ENCODE measurements around the gene PRMT1.

The PRMT1 gene

DNA sequence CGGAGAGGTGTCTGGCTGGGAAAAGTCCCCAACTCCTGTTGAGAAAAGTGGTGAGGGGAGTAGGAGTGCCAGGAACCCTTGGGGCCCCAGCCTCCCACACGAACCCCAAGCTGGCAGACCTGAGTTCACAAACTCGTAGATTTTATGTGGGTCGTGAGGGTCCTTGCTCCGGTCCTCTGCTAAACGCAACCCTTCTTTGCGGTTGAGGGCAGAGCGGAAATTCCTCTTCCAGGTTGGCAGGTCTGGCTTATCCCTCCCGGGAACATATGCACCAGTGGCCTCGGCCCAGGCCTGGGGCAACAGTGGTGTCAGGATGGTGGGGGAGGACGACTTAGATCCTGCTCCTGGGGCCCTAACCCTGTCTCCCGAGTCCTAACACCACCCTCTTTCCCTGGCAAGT, 13.8 kb upstream of the PRMT1 start:
- DNase-seq (ENCODE audit: low read depth), result no peak
- no peak overlapping the region for H3K9ac ChIP-seq (ENCODE audit: low read length)
- peaks cover 17% of the 10 kb centered on the region for H3K4me1 ChIP-seq (ENCODE audit: control insufficient read depth, insufficient read depth, low read length)
- H3K36me3 ChIP-seq (ENCODE audit: control insufficient read depth, insufficient read depth, low read length, severe bottlenecking), result peaks cover 42% of the 10 kb centered on the region
- no peaks in the 10 kb centered on the region for H3K9me3 ChIP-seq (ENCODE audit: control insufficient read depth, low read length)
- no peak overlapping the region for H3K4me3 ChIP-seq (ENCODE audit: low read length)
- H3K27me3 ChIP-seq (replicated peaks; ENCODE audit: control insufficient read depth, insufficient read depth, low read length), result no peaks in the 10 kb centered on the region

DNA sequence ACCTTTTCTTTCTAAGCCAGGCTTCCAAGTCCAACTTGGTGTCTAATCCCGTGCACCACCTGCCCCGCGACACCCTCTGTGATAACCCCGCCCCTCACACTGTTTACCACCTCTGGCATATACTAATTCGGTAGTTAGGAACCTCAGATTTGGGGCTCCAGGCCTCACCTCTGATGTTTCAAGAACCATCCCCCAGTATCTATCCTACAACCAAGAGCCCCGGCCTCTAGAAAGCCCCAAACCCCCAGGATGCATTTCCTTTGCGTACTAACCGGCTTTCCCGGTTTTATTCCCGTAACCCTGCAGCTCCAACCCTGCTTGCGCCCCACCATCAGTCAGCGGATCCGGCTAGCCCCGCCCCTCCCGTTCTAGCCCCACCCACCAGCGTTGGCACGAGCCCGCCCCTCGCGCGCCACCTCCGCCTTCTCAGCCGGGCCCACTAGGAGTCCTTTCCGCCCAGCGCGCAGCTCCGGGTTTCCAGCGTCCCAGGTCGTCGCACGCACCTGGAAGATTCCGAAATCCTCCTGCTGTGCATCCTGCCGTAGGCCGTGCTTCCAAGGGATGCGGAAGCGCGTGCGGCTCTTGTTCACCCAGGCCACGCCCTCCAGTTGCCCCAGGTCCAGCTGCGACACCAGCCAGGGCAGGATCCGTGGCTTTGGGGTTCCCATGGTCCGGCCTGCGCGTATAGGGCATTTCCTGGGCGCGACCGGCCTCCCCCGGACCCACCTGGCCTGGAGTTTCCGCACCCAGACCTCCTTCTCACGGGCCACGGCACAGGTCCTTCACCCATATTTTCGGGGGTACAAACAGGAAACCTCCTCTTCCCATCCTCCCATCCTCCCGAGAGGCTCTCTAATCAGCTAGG, 12.7 kb upstream of the PRMT1 start:
- peak; percentile 96 for DNase-seq (ENCODE audit: low read depth)
- Histone ChIP-seq H3K4me1 (ENCODE audit: control insufficient read depth, insufficient read depth, low read length) (peaks cover 17% of the 10 kb centered on the region), H3K27me3 (replicated peaks; ENCODE audit: control insufficient read depth, insufficient read depth, low read length) (no peaks in the 10 kb centered on the region), H3K9ac (ENCODE audit: low read length) (peak overlapping the region; percentile 91), H3K4me3 (ENCODE audit: low read length) (peak overlapping the region; percentile 88), H3K9me3 (ENCODE audit: control insufficient read depth, low read length) (no peaks in the 10 kb centered on the region), H3K36me3 (ENCODE audit: control insufficient read depth, insufficient read depth, low read length, severe bottlenecking) (peaks cover 33% of the 10 kb centered on the region)

DNA sequence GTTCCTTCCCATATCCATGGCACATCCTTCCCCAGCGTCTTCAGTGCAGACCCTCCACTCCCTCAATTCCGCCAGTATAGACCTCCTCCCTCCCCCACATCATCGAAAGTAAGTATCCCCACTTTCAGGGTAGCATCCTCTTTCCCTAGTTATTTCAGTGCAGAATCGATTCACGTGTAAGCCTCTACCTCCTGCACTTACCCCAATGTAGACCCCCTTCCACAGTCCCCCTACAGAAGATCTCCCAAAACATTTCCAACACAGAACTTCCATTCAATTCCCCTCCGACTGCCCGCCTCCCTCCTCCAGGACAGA, 12.1 kb upstream of the PRMT1 start:
- Histone ChIP-seq H3K36me3 (ENCODE audit: control insufficient read depth, insufficient read depth, low read length, severe bottlenecking) (peaks cover 27% of the 10 kb centered on the region), H3K27me3 (replicated peaks; ENCODE audit: control insufficient read depth, insufficient read depth, low read length) (no peaks in the 10 kb centered on the region), H3K4me1 (ENCODE audit: control insufficient read depth, insufficient read depth, low read length) (peaks cover 17% of the 10 kb centered on the region), H3K4me3 (ENCODE audit: low read length) (peak overlapping the region; percentile 88), H3K9me3 (ENCODE audit: control insufficient read depth, low read length) (no peaks in the 10 kb centered on the region), H3K9ac (ENCODE audit: low read length) (peak overlapping the region; percentile 91)
- no peak for DNase-seq (ENCODE audit: low read depth)

DNA sequence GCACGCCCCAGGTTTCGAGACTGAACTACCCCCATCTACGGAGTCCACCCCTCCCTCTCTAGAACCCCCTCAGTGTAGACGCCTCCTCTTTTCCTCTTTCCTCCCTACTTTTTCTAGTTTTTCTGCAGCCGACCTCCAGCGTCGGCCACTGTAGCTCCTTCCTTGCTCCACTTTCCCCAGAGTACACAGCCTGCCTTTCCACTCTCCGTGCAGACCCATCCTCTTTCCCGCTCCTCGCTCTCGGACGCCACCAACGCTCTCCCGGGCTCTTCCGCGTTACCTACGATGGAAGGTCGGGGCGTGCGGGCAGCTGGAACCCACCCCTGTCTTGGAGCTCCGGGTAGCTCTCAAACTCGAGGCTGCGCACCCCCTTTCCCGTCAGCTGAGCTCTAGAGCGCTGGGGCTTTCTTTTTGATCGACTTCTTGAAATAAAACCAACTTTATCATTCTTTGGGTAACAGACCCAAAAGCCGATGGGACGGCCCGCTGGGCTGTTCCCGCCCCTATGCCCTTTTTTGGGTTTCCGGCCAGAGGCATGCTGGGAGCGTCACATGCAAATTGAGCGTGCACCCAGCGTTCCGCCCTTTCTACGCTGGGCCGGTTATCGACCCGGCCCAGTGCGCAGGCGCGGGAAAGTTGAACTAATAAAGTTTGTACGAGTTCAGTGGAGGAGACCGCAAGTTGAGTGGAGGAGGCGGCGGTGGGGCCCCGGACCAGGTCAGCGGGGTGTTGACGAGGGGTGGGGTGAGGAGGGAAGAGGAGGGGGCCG, 11.5 kb upstream of the PRMT1 start, which contains the start of the genes BCL2L12 and IRF3:
Gene BCL2L12 (plus strand): TSS at position 583 of the 769 bp plus-strand sequence. CDS start 760 bp downstream, outside the sequence.
Gene IRF3 (minus strand): TSS at position 507 of the 769 bp plus-strand sequence. CDS start 1,019 bp downstream, outside the sequence.
- no peaks in the 10 kb centered on the region for H3K27me3 ChIP-seq (replicated peaks; ENCODE audit: control insufficient read depth, insufficient read depth, low read length)
- H3K9ac ChIP-seq (ENCODE audit: low read length), result peak within 1 kb of the TSS; percentile 91
- peaks cover 17% of the 10 kb centered on the region for H3K4me1 ChIP-seq (ENCODE audit: control insufficient read depth, insufficient read depth, low read length)
- no peaks in the 10 kb centered on the region for H3K9me3 ChIP-seq (ENCODE audit: control insufficient read depth, low read length)
- peak; percentile 99 for DNase-seq (ENCODE audit: low read depth)
- H3K4me3 ChIP-seq (ENCODE audit: low read length), result peak within 1 kb of the TSS; percentile 88
- peaks cover 21% of the 10 kb centered on the region for H3K36me3 ChIP-seq (ENCODE audit: control insufficient read depth, insufficient read depth, low read length, severe bottlenecking)

DNA sequence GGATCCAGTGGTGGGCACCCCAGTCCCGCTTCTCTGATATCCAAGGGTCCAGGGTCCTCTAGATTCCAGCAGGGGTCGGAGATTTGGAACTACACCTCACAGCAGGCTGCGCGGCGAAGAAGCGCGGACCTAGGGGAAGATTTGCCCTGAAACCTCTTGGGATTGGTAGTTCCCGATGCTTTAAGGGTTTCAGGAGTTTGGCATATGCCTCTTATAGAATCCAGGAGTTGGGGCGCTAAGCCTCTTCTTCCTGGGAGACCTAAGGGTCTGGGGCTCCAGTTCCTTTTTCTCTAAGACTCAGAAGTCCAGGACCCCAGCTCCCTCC, 11.0 kb upstream of the PRMT1 start:
- H3K4me1 ChIP-seq (ENCODE audit: control insufficient read depth, insufficient read depth, low read length), result peaks cover 17% of the 10 kb centered on the region
- peak overlapping the region; percentile 91 for H3K9ac ChIP-seq (ENCODE audit: low read length)
- peak overlapping the region; percentile 88 for H3K4me3 ChIP-seq (ENCODE audit: low read length)
- no peak for DNase-seq (ENCODE audit: low read depth)
- no peaks in the 10 kb centered on the region for H3K27me3 ChIP-seq (replicated peaks; ENCODE audit: control insufficient read depth, insufficient read depth, low read length)
- H3K9me3 ChIP-seq (ENCODE audit: control insufficient read depth, low read length), result no peaks in the 10 kb centered on the region
- H3K36me3 ChIP-seq (ENCODE audit: control insufficient read depth, insufficient read depth, low read length, severe bottlenecking), result peaks cover 17% of the 10 kb centered on the region

DNA sequence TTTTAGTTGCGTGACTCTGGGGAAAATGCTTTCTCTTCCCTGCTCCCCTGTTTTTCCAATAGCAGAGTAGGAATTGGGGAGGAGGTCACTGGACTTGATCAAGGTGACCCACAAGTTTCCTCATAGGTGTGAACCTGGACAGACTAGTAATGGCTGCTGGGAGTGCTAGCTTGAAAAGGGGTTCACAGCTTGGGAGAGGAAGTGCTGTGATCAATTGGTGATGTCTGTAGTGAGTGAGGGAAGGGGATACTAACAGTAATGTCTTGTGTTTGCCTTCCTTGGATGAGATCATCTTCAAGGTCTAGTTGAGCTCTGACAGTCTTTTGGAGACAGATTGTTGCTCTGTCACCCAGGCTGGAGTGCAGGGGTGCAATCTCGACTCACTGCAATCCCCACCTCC, 9.6 kb upstream of the PRMT1 start:
- H3K9me3 ChIP-seq (ENCODE audit: control insufficient read depth, low read length), result no peaks in the 10 kb centered on the region
- peaks cover 23% of the 10 kb centered on the region for H3K4me1 ChIP-seq (ENCODE audit: control insufficient read depth, insufficient read depth, low read length)
- H3K9ac ChIP-seq (ENCODE audit: low read length), result no peak overlapping the region
- H3K4me3 ChIP-seq (ENCODE audit: low read length), result no peak overlapping the region
- DNase-seq (ENCODE audit: low read depth), result no peak
- H3K36me3 ChIP-seq (ENCODE audit: control insufficient read depth, insufficient read depth, low read length, severe bottlenecking), result peaks cover 5% of the 10 kb centered on the region
- no peaks in the 10 kb centered on the region for H3K27me3 ChIP-seq (replicated peaks; ENCODE audit: control insufficient read depth, insufficient read depth, low read length)

DNA sequence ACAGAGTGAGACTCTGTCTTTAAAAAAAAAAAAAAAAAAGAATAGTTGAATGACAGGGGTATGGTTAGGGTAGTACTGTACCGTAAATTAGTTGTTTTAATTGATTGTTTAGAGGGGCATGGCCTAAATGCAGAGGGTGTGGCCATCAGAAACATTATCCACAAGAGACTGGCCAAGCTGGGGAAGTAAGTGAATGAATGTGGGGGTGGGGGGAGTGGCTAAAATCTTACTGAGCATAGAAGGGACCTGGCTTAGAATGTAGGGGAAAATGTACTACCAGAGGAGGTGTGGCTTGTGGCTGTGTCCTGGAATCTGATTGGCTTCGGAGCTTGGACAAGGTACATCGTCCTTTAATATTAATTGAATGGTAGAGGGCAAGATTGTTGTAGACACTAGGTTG, 7.6 kb upstream of the PRMT1 start:
- no peaks in the 10 kb centered on the region for H3K27me3 ChIP-seq (replicated peaks; ENCODE audit: control insufficient read depth, insufficient read depth, low read length)
- H3K36me3 ChIP-seq (ENCODE audit: control insufficient read depth, insufficient read depth, low read length, severe bottlenecking), result no peaks in the 10 kb centered on the region
- no peak for DNase-seq (ENCODE audit: low read depth)
- no peak overlapping the region for H3K4me3 ChIP-seq (ENCODE audit: low read length)
- peaks cover 17% of the 10 kb centered on the region for H3K4me1 ChIP-seq (ENCODE audit: control insufficient read depth, insufficient read depth, low read length)
- no peaks in the 10 kb centered on the region for H3K9me3 ChIP-seq (ENCODE audit: control insufficient read depth, low read length)
- no peak overlapping the region for H3K9ac ChIP-seq (ENCODE audit: low read length)

DNA sequence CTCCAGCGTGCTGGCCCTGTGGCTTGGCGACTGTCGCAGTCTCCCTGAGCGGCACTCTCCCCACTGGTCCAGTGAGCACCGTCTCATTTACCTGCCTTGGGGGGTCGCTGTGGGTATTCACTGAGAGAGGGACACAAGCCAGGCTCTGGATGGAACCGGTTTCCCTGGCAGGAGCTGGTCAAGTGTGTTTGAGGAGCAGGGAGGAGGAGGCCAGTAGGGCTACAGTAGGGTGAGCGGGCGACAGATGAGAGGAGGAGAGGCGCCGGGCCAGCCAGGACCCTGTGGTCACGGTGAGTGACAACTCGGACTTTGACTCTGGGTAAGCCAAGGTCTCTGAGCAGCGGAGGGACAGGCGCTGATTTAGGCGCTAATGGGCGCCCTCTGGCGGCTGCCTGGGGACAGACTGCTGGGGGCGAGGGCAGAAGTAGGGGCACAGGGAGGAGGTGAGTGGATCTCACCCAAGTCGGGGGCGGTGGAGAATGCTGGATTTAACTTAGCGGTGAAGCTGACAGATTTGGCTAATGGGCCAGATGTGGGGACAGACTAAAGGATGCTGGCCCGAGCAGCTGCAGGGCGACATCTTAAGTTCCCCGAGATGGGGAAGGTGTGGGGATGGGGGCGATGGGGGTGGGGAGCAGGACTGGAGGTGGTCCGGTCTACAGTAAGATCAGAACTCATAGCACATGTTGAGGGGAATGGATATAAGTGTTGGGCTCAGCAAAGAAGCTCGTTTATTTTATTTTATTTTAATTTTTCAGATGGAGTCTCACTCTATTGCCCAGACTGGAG, 4.7 kb upstream of the PRMT1 start:
- peak; percentile 91 for DNase-seq (ENCODE audit: low read depth)
- no peak overlapping the region for H3K4me3 ChIP-seq (ENCODE audit: low read length)
- no peaks in the 10 kb centered on the region for H3K27me3 ChIP-seq (replicated peaks; ENCODE audit: control insufficient read depth, insufficient read depth, low read length)
- no peaks in the 10 kb centered on the region for H3K9me3 ChIP-seq (ENCODE audit: control insufficient read depth, low read length)
- H3K4me1 ChIP-seq (ENCODE audit: control insufficient read depth, insufficient read depth, low read length), result peaks cover 6% of the 10 kb centered on the region
- peak overlapping the region; percentile 67 for H3K9ac ChIP-seq (ENCODE audit: low read length)
- no peaks in the 10 kb centered on the region for H3K36me3 ChIP-seq (ENCODE audit: control insufficient read depth, insufficient read depth, low read length, severe bottlenecking)

DNA sequence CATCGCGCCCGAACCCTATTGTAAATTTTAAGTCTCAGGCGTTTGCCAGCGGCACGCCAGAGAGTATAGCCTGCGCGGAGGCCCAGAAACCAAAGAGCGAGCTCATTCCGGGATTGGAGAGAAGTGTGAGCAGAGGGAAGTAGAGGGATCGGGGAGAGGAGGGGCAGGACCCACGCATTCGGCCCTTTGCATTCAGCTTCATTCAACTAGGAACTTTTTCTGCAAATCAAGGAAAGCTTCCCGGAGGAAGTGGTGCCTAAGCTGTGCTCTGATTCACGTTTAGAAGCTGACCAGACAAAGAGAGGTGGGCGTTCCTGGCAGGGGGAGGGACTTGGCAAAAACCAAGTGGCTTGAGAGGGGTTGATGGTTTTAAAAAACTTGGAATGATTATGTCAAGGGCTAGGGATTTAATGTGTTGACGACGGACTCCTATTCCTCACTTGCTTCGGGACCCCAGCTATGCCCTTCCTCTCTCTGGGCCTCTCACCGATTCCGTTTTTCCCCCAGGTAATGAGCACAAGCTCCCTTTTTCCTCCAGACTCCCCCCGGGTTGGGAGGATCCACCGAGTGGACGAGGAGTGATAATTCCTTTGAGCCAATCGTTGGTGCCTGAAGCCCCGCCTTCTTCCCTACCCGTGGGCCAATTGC, 811 bp upstream of the PRMT1 start:
- Histone ChIP-seq H3K4me1 (ENCODE audit: control insufficient read depth, insufficient read depth, low read length) (peaks cover 33% of the 10 kb centered on the region), H3K27me3 (replicated peaks; ENCODE audit: control insufficient read depth, insufficient read depth, low read length) (no peaks in the 10 kb centered on the region), H3K9me3 (ENCODE audit: control insufficient read depth, low read length) (no peaks in the 10 kb centered on the region), H3K4me3 (ENCODE audit: low read length) (peak overlapping the region; percentile 80), H3K36me3 (ENCODE audit: control insufficient read depth, insufficient read depth, low read length, severe bottlenecking) (no peaks in the 10 kb centered on the region), H3K9ac (ENCODE audit: low read length) (peak overlapping the region; percentile 95)
- peak; percentile 94 for DNase-seq (ENCODE audit: low read depth)

DNA sequence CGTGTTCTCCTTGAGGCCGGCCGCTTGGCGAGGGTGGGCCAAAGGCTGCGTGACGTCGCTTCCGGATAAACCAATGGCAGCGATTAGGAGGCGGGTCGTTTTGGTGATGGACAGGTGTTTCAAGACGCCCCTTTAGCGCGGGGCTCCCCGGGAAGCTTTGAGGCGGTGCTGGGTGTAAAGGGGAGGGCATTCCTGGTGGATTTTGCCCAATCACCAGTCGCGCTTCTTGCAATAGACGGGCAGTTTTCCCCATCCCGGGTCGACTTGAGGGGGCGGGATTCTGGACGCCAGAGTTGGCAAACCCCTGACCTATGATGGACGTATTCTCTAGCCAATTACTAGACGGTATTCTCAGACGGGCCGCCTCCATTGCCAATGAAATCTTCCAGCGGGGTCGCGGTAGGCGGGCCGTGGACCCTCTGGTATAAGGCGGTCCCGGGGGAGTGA, 264 bp upstream of the PRMT1 start:
- H3K4me3 ChIP-seq (ENCODE audit: low read length), result peak overlapping the region; percentile 97

More for the DNA sequence above, 264 bp upstream of the PRMT1 start:
- DNase-seq (ENCODE audit: low read depth), result peak; percentile 100
- Histone ChIP-seq H3K27me3 (replicated peaks; ENCODE audit: control insufficient read depth, insufficient read depth, low read length) (no peaks in the 10 kb centered on the region), H3K4me1 (ENCODE audit: control insufficient read depth, insufficient read depth, low read length) (peaks cover 36% of the 10 kb centered on the region), H3K9ac (ENCODE audit: low read length) (peak overlapping the region; percentile 99), H3K36me3 (ENCODE audit: control insufficient read depth, insufficient read depth, low read length, severe bottlenecking) (peaks cover 2% of the 10 kb centered on the region), H3K9me3 (ENCODE audit: control insufficient read depth, low read length) (no peaks in the 10 kb centered on the region)

All from adipocyte (in vitro differentiated cells).